ENCODE results near the gene DSCAML1.
A peak's percentile ranks its signal among the peaks of the same experiment; 100 is the strongest.

The DSCAML1 gene

GRCh38 chr11:117808784-117809183 lies 11.8 kb upstream of the DSCAML1 start:
- TF ChIP-seq ZNF565 (CRISPR knock-in tag; conservative IDR thresholded peaks at IDR 0.05; ENCODE audit: low read depth) = no peak
- no peak for TF ChIP-seq ISL1 (CRISPR knock-in tag; IDR thresholded peaks at IDR 0.05)
- no peak for TF ChIP-seq OSR1 (CRISPR knock-in tag; IDR thresholded peaks at IDR 0.05)
- no peak for ATAC-seq

GRCh38 chr11:117807482-117808327 lies 10.7 kb upstream of the DSCAML1 start:
- TF ChIP-seq ZNF565 (CRISPR knock-in tag; conservative IDR thresholded peaks at IDR 0.05; ENCODE audit: low read depth) (no peak), PPARA (CRISPR knock-in tag; IDR thresholded peaks at IDR 0.05; ENCODE audit: borderline replicate concordance) (no peak)
- ATAC-seq = peak; percentile 81

GRCh38 chr11:117806846-117807245 lies 9.8 kb upstream of the DSCAML1 start:
- no peak for TF ChIP-seq ZNF565 (CRISPR knock-in tag; conservative IDR thresholded peaks at IDR 0.05; ENCODE audit: low read depth)
- no peak for TF ChIP-seq CSRNP3 (CRISPR knock-in tag; IDR thresholded peaks at IDR 0.05)
- no peak for TF ChIP-seq POU6F1 (CRISPR knock-in tag; IDR thresholded peaks at IDR 0.05; ENCODE audit: borderline replicate concordance, low read depth)
- no peak for TF ChIP-seq ZFP30 (CRISPR knock-in tag; IDR thresholded peaks at IDR 0.05)
- no peak for TF ChIP-seq TOX (CRISPR knock-in tag; IDR thresholded peaks at IDR 0.05; ENCODE audit: borderline replicate concordance)
- TF ChIP-seq GLIS3 (CRISPR knock-in tag; IDR thresholded peaks at IDR 0.05) = no peak
- TF ChIP-seq ZNF8 (CRISPR knock-in tag; IDR thresholded peaks at IDR 0.05) = no peak
- no peak for ATAC-seq

- ATAC-seq = no peak
- TF ChIP-seq ESRRG (CRISPR knock-in tag; IDR thresholded peaks at IDR 0.05) (no peak), GLIS3 (CRISPR knock-in tag; IDR thresholded peaks at IDR 0.05) (no peak), BACH2 (CRISPR knock-in tag; IDR thresholded peaks at IDR 0.05; ENCODE audit: borderline replicate concordance) (no peak), TOX (CRISPR knock-in tag; IDR thresholded peaks at IDR 0.05; ENCODE audit: borderline replicate concordance) (no peak)
Observed at GRCh38 chr11:117805045-117805444, 8.0 kb upstream of the DSCAML1 start.

GRCh38 chr11:117803896-117804295 lies 6.9 kb upstream of the DSCAML1 start:
- TF ChIP-seq CREB5 (CRISPR knock-in tag; IDR thresholded peaks at IDR 0.05; ENCODE audit: low read depth) (no peak), ZNF565 (CRISPR knock-in tag; conservative IDR thresholded peaks at IDR 0.05; ENCODE audit: low read depth) (no peak), POU6F1 (CRISPR knock-in tag; IDR thresholded peaks at IDR 0.05; ENCODE audit: borderline replicate concordance, low read depth) (no peak), CSDC2 (CRISPR knock-in tag; IDR thresholded peaks at IDR 0.05) (no peak), ZNF8 (CRISPR knock-in tag; IDR thresholded peaks at IDR 0.05) (no peak), CSRNP3 (CRISPR knock-in tag; IDR thresholded peaks at IDR 0.05) (no peak), TSHZ2 (CRISPR knock-in tag; IDR thresholded peaks at IDR 0.05) (no peak)
- no peak for ATAC-seq

Data from SK-N-SH treated with all-trans-retinoic acid at 6 μM for 48 hours (cell line).